Activated CD8-positive, alpha-beta memory T cell treated with anti-CD3 and anti-CD28 coated beads, Interleukin-2, amount 50 U/mL, for 4 hours (primary cell): ENCODE results near the gene FOXD4L6.
"Not testable (repeated sequence)": the region's sequence is repeated elsewhere in the genome, so short reads cannot be mapped to it uniquely, and the experiment has no call there.

Experiments used
- DNase-seq: peaks from one replicate; pipeline ENCODE4 v3.0.0-alpha.2; 2020

Gene FOXD4L6

DNA sequence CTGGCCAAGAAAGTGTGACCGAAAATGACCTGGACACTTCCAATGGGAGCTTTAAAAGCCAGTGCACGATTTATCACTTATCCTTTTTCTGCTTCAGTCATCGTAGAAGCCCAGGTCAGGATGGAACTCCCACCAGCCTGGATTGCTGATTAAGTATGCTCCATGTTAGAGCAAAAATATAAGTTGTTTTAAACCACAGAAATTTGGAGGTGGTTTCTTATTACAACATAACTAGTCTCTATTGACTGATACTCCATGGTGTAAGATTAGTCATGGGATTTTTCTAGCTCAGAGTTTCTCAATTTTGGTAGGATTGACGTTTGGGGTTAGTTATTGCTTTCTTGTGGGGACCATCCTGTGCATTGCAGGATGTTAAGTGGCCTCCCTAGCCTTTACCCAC lies 29.7 kb downstream of the FOXD4L6 start:
- DNase-seq = not testable (repeated sequence)

DNA sequence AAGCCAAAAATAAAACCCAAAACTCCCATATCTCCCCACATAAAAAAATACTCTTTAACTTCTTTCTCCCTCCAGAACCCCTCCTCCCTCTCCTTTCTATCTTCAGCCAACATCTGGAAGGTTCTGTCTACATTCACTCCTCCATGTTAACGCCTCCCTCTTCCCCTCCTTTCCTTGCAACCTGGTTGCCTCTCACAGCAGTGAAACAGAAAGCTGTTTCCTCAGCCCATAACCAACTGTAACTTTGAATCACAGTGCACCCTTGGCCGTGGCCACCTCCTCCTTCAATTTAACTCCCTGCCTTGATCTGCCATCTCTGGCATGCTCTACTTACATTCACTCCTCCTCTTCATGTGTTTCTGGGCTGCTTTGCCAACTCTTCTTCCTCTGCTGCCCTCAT lies 33.4 kb downstream of the FOXD4L6 start:
- not testable (repeated sequence) for DNase-seq

DNA sequence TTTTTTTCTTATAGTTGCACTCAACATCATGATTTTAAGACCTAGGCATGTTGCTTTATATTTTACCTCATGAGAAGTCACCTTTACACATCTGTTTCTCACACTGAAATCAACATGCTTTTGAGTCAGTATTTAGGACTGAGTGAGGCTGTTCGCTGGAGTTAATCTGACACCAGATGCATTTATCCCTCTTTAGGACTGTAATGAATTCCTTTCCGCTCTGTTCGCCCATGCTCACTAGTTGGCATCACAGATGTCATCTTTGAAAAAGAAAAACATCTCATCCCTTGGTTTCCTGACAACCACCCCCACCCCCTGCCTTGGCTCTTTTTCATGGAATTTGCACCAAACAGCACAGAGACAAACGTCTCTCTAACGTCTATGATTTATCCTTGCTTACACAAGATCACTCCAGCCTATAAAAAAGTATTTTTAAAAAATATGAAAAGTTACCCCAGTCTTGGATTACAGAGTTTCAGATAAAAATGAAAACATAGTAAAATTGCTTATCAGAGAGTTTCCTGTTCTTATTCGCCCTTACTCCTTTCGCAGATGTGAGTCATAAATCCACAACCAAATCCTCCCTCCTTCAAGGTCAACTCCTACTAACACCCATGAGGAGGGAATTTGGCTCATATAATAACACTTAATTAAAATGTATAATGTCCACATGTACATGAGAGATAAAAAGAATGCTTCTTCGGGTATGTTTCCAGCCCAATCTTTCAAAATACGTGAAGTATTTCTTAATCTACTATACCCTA lies 34.3 kb downstream of the FOXD4L6 start:
- DNase-seq = not testable (repeated sequence)

DNA sequence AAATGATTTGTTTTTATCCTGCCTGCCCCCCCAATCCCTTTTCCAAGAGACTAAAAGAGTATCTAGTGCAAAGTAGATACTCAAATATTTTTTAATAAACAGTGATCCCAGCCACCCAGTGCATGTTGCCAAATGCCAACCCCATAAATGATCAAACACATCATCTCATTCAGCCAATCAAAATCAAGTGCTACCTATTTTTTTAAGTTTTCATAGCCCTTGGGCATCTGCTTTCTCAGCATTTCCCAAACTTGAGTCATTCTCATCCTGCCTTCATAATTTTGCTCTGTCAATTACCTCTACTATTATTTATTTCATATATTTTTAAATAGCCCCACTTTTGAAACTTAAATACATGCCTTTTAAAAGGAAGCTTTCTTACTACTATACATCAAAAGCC lies 37.6 kb downstream of the FOXD4L6 start:
- not testable (repeated sequence) for DNase-seq

DNA sequence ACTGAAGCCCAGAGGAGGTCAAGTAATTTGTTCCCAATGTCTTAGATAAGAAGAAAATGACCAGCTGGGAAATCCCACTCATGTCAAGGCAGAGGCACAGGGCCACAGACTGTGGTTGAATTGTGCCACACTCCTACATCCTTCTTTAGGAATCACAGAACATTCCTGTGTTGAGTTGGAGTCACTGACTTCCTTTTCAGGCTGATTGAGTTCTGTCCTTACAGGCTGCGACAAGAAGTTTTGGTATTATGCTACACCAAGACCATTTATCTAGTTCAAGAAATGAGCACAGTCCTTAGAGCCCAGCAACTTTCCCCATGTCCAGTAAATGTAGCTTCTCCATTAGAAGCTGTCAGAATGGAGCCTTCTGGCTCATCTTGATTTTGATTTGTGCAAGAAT lies 38.1 kb downstream of the FOXD4L6 start:
- not testable (repeated sequence) for DNase-seq

DNA sequence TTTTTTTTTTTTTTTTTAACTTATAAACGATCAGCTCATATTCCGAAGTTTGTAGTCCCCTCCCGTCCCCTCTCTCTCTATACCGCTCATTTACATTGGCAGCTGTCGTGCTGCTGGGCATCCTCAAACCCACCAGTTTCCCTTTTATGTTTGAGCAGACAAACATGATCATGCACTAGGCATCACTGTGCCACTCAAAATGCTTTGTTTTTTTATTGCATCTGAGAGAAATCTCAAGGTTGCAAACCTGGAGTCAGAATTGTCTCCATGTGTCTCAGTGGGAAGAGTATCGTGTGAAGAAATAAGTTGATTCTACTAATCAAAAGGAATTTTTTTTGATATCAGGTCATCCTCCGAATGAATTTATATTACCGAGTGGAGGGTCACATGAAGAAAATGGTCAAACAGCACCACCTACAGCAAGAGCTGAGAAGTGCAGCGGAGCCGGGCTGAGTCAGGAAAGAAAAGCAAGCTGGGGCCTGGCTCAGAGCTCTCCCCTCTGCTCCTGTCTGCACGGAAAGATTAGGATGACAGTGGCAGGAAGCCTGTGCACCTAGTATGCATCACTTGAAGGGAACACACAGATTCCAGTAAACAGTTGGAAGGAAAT lies 39.9 kb downstream of the FOXD4L6 start:
- not testable (repeated sequence) for DNase-seq

DNA sequence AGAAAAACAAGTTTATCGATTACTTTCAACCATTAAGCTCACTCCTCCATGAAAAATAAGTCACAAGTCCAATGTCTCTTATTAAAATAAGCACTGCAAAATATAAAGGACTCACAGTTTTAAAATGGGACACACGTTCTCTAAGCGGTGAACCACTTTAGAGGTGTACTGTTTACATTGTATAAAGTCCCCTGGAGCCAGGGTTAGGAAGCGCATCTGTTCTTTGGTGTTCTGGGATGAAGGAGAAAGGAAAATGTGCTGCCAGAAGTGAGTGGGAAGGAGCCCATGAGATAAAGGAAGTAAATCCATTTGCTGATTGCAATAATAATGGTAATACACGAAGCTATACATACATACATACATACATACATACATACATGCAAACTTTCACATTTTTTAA lies 40.6 kb downstream of the FOXD4L6 start:
- not testable (repeated sequence) for DNase-seq

DNA sequence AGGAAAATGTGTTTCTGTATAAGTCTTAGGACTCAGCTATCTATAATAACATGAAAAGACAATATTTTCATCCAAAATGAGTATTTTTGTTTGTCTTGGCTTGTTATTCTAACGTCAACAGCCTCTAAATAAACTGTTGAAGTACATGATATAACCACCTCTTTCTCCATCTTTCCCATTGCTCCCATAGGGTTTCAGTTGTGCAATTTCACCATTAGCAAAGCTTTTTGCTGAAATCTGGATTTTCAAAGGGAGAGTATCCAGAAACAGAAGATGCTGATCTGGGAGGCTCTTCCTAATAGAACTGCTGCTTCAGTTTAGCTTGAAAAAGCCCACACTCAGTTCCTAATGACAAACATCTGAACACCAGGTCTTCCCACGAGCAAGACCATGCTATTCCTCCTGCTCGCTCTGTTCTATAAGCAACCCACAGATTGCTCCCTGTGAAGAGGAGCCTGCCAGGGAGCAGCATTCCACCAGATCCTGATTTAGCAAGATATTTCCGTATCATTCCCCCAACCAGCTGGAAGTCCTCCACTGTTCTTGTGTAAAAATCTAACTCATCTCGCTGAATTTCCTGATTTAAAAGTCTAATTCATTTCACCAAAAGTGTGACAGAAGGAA lies 41.2 kb downstream of the FOXD4L6 start:
- not testable (repeated sequence) for DNase-seq

DNA sequence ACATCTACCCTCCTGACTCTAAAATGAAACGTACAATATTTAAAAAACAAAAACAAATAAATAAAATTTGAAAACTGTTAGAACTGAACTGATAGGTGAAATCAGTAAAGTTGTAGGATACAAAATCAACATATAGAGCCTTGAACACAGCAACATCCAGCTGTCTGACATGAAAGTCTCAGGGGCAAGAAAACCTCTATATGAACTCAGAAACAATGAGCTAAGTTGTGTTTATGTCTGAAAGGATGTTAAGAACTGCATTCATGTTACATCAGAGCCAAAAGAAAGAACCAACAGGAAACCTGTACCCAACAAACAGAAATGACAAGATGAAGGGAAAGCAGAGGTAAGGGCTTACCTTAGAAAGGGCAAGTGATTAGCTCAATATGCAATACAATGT lies 41.8 kb downstream of the FOXD4L6 start:
- DNase-seq = not testable (repeated sequence)

DNA sequence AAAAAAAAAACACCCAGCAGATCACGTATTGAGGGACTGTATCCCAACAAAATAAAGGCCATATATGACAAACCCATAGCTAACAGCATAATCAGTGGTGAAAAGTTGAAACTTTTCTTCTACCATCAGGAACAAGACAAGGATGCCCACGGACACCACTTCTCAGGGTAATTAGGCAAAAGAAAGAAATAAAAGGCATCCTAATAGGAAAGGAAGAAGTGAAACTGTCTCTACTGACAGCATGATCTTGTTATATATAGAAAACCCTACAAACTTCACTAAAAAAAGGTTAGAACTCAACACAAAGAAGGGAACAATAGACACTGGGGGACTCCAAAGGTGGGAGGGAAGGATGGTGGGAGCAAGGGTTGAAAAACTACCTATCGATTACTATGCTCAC lies 42.3 kb downstream of the FOXD4L6 start:
- DNase-seq = not testable (repeated sequence)

DNA sequence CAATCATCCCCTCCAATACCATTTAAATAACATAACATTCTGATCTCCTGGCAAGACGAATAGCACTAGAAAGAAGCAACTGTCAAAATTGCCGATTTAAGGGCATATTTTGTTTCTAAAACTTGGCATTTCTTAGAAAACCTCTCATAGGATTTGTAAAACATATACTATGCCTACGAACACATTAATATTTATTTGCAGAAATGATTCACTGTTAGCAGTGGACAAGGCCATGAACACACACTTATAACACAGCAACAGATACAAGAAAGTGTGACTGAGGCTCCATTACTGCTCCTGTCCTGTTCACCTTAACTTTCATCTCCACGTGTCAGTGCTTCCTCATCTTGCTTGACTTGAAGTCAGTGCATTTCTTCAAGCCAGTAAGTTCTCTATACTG lies 46.1 kb downstream of the FOXD4L6 start:
- DNase-seq = not testable (repeated sequence)

DNA sequence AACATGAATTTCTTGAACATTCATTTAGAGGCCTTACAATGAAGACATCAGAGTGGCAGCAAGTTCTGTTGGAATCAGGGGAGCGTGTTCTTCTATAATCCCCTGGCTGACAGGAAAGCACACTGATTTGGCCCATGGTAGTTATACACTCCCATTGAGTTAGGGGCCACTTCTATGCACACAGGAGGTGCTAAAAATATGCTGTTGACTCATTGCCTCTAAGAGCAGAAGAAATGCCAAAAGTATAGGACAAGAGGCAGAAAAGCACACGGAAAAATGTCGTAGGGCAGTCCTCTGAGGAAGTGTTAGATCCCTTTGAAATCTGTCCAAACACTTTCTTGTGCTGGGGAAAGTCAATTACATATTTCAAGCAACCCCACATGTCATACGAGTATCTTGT lies 49.0 kb downstream of the FOXD4L6 start:
- not testable (repeated sequence) for DNase-seq

DNA sequence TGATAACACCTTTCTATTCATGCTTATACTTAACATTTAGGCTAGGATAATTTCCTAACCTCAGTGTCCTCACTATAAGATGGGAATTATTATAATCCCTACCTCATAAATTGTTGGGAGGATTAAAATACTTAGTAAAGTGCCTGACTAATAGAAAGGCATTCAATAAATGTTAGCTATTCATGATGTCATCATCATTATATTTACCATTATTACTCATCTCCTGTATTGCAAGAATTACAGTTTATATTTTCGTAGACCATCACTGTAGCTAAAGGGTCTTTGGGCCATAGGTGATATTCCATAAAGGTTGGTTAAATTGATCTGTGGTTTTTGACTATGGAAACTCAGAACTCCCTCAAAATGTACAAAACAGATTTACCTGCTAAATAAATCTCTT lies 50.9 kb downstream of the FOXD4L6 start:
- not testable (repeated sequence) for DNase-seq
